ENCODE measurements around the gene HDAC4.

Gene HDAC4

GRCh38 chr2:239244625-239245024 is 156.2 kb downstream of the HDAC4 start:
- H3K9ac ChIP-seq (ENCODE audit: low read depth, low read length) = no peak overlapping the region
- no peaks in the 10 kb centered on the region for H3K9me3 ChIP-seq (ENCODE audit: control insufficient read depth, insufficient read depth, low read length)
- H3K27me3 ChIP-seq (ENCODE audit: control insufficient read depth, insufficient read depth, low read length) = no peaks in the 10 kb centered on the region
- H3K36me3 ChIP-seq (ENCODE audit: control insufficient read depth, insufficient read depth, low read length) = no peaks in the 10 kb centered on the region
- H3K4me3 ChIP-seq (ENCODE audit: low read depth, low read length) = no peak overlapping the region
- peaks cover 4% of the 10 kb centered on the region for H3K4me1 ChIP-seq (ENCODE audit: control insufficient read depth, insufficient read depth, low read length)

DNA sequence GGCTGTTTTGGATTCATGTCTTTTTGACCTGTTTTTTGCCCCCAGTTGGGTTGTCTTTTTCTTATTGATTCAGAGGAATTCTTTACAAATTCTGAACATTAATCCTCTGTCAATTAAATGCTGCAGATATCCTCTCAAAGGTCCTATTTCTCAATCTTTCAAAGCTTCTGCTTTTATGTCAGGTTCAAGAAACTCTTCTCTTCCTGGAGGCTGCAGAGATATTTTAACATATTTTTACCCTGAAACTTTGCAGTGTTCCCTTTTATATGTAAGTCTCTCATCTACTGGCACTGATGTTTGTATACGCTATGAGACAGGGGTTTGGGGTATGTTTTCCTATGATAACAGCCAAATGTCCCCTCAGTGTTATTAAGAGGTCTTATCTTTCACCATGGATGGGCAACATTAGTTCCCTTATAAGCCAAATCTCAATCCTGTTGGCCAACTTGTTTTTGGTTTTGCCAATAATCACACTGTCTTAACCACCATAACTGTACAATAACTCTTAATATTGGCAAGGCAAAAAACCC is 159.3 kb downstream of the HDAC4 start:
- Histone ChIP-seq H3K4me3 (ENCODE audit: low read depth, low read length) (no peak overlapping the region), H3K9me3 (ENCODE audit: control insufficient read depth, insufficient read depth, low read length) (no peaks in the 10 kb centered on the region), H3K4me1 (ENCODE audit: control insufficient read depth, insufficient read depth, low read length) (no peaks in the 10 kb centered on the region)

GRCh38 chr2:239240414-239240881 is 160.4 kb downstream of the HDAC4 start:
- no peaks in the 10 kb centered on the region for H3K27me3 ChIP-seq (ENCODE audit: control insufficient read depth, insufficient read depth, low read length)
- H3K9me3 ChIP-seq (ENCODE audit: control insufficient read depth, insufficient read depth, low read length) = no peaks in the 10 kb centered on the region
- H3K4me1 ChIP-seq (ENCODE audit: control insufficient read depth, insufficient read depth, low read length) = no peaks in the 10 kb centered on the region
- H3K9ac ChIP-seq (ENCODE audit: low read depth, low read length) = no peak overlapping the region
- H3K36me3 ChIP-seq (ENCODE audit: control insufficient read depth, insufficient read depth, low read length) = no peaks in the 10 kb centered on the region
- no peak overlapping the region for H3K4me3 ChIP-seq (ENCODE audit: low read depth, low read length)

More for the DNA sequence above, 159.3 kb downstream of the HDAC4 start:
- no peaks in the 10 kb centered on the region for H3K36me3 ChIP-seq (ENCODE audit: control insufficient read depth, insufficient read depth, low read length)
- H3K27me3 ChIP-seq (ENCODE audit: control insufficient read depth, insufficient read depth, low read length) = no peaks in the 10 kb centered on the region
- no peak overlapping the region for H3K9ac ChIP-seq (ENCODE audit: low read depth, low read length)

- H3K36me3 ChIP-seq (ENCODE audit: control insufficient read depth, insufficient read depth, low read length) = no peaks in the 10 kb centered on the region
- H3K4me1 ChIP-seq (ENCODE audit: control insufficient read depth, insufficient read depth, low read length) = no peaks in the 10 kb centered on the region
- H3K4me3 ChIP-seq (ENCODE audit: low read depth, low read length) = no peak overlapping the region
- no peaks in the 10 kb centered on the region for H3K27me3 ChIP-seq (ENCODE audit: control insufficient read depth, insufficient read depth, low read length)
- H3K9me3 ChIP-seq (ENCODE audit: control insufficient read depth, insufficient read depth, low read length) = no peaks in the 10 kb centered on the region
- H3K9ac ChIP-seq (ENCODE audit: low read depth, low read length) = no peak overlapping the region
Measured at GRCh38 chr2:239239607-239240413, 161.0 kb downstream of the HDAC4 start.

- H3K27me3 ChIP-seq (ENCODE audit: control insufficient read depth, insufficient read depth, low read length) = no peaks in the 10 kb centered on the region
- no peak overlapping the region for H3K9ac ChIP-seq (ENCODE audit: low read depth, low read length)
- no peaks in the 10 kb centered on the region for H3K4me1 ChIP-seq (ENCODE audit: control insufficient read depth, insufficient read depth, low read length)
- no peak overlapping the region for H3K4me3 ChIP-seq (ENCODE audit: low read depth, low read length)
- H3K36me3 ChIP-seq (ENCODE audit: control insufficient read depth, insufficient read depth, low read length) = no peaks in the 10 kb centered on the region
- no peaks in the 10 kb centered on the region for H3K9me3 ChIP-seq (ENCODE audit: control insufficient read depth, insufficient read depth, low read length)
Measured at GRCh38 chr2:239238839-239239606, 161.8 kb downstream of the HDAC4 start.

DNA sequence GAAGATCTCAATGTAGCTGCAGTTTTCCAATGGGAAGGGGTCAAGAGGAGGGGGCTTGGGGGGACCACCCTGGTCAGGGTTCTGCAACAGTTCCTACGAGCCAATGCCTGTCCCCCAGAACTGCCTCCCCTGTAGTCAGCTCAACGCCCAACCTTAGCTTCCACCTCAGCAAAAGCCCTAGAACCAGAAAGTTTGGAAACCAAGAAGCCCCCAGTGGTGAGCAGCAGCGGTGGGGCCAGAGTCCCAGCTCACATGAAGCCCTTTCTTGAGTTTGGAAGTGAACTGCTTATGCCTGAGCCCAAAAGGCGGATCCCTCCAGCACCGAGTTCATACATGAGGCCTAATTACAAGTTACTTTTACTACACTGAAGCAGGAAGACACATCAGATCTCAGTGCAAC is 162.4 kb downstream of the HDAC4 start:
- Histone ChIP-seq H3K9ac (ENCODE audit: low read depth, low read length) (no peak overlapping the region), H3K4me1 (ENCODE audit: control insufficient read depth, insufficient read depth, low read length) (no peaks in the 10 kb centered on the region), H3K9me3 (ENCODE audit: control insufficient read depth, insufficient read depth, low read length) (no peaks in the 10 kb centered on the region), H3K4me3 (ENCODE audit: low read depth, low read length) (no peak overlapping the region), H3K27me3 (ENCODE audit: control insufficient read depth, insufficient read depth, low read length) (no peaks in the 10 kb centered on the region), H3K36me3 (ENCODE audit: control insufficient read depth, insufficient read depth, low read length) (no peaks in the 10 kb centered on the region)

DNA sequence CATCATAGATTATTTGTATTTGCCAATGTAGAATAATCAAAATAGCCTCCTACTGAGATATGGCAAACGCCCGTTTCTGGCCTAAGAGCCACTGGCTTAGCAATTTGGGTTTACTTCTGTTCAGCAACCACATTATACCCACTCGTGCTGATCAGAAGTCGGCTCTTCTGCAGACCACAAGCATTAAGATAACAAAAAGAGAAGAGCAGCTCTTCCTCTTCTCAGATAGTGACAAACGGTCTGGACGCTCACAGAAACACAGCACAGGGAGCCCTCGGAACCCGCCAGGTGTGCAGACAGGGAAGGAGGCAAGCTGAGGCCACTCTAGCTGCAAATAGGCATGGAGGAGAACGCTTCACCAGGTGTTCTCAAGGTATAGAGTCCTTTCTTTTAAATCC is 164.0 kb downstream of the HDAC4 start:
- H3K9me3 ChIP-seq (ENCODE audit: control insufficient read depth, insufficient read depth, low read length) = no peaks in the 10 kb centered on the region
- H3K9ac ChIP-seq (ENCODE audit: low read depth, low read length) = no peak overlapping the region
- no peak overlapping the region for H3K4me3 ChIP-seq (ENCODE audit: low read depth, low read length)
- H3K4me1 ChIP-seq (ENCODE audit: control insufficient read depth, insufficient read depth, low read length) = no peaks in the 10 kb centered on the region
- H3K27me3 ChIP-seq (ENCODE audit: control insufficient read depth, insufficient read depth, low read length) = no peaks in the 10 kb centered on the region
- no peaks in the 10 kb centered on the region for H3K36me3 ChIP-seq (ENCODE audit: control insufficient read depth, insufficient read depth, low read length)

DNA sequence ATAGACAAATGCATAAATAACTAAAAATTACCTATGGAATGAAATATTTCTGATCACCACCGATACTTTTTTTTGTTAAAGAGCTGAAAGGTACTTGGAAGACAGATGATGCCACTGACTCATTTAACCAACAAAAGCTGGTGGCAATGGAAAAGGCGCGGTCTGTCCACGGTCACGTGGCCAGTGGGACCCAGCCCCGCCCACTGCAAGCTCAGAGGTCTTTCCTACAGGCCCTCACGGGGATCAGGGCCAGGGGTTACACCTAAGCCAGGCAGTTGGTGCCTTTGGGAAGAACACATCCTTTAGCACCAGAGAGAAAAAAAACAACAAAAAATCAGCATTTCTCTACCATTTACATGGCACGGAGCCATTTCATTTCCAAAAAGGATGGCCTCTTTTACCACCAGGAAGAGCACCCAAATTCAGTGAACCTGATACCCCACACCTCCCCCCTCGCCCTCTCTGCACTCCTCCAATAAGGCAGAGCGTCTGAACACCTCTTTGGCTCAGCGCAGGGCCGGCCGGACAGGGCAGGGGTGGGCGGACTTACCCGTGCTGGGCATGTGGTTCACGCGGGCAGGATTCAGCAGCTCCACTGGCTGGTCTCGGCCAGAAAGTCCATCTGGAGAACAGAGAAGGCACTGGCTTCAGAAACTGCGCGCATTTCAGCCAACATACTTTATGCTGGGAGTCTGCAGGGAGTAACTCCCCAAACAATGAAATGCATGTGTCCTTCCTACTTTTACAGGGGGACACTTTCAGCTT is 164.6 kb downstream of the HDAC4 start:
- Histone ChIP-seq H3K36me3 (ENCODE audit: control insufficient read depth, insufficient read depth, low read length) (no peaks in the 10 kb centered on the region), H3K4me3 (ENCODE audit: low read depth, low read length) (no peak overlapping the region), H3K27me3 (ENCODE audit: control insufficient read depth, insufficient read depth, low read length) (no peaks in the 10 kb centered on the region), H3K9ac (ENCODE audit: low read depth, low read length) (no peak overlapping the region), H3K4me1 (ENCODE audit: control insufficient read depth, insufficient read depth, low read length) (no peaks in the 10 kb centered on the region), H3K9me3 (ENCODE audit: control insufficient read depth, insufficient read depth, low read length) (no peaks in the 10 kb centered on the region)

DNA sequence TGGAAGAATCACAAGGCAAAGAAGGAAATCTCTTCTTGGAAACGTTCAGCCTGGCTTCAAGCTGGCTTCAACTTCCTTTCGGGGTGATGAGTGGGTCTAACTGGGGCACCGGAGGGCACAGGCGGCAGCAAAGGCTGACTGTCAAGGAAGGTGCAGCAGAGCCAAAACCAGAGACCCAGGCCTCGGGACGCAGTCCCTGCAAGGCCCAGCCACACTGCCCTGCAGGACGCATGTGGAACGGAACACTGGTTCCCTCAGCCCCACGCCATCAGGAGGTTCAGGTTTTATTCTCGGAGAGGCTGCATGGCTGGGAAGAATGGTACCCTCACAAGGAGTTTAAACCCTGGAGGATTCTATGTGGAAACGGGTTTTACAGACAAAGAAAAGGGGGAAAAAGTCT is 165.5 kb downstream of the HDAC4 start:
- Histone ChIP-seq H3K4me3 (ENCODE audit: low read depth, low read length) (no peak overlapping the region), H3K9me3 (ENCODE audit: control insufficient read depth, insufficient read depth, low read length) (no peaks in the 10 kb centered on the region), H3K36me3 (ENCODE audit: control insufficient read depth, insufficient read depth, low read length) (no peaks in the 10 kb centered on the region), H3K9ac (ENCODE audit: low read depth, low read length) (no peak overlapping the region), H3K27me3 (ENCODE audit: control insufficient read depth, insufficient read depth, low read length) (no peaks in the 10 kb centered on the region), H3K4me1 (ENCODE audit: control insufficient read depth, insufficient read depth, low read length) (no peaks in the 10 kb centered on the region)

DNA sequence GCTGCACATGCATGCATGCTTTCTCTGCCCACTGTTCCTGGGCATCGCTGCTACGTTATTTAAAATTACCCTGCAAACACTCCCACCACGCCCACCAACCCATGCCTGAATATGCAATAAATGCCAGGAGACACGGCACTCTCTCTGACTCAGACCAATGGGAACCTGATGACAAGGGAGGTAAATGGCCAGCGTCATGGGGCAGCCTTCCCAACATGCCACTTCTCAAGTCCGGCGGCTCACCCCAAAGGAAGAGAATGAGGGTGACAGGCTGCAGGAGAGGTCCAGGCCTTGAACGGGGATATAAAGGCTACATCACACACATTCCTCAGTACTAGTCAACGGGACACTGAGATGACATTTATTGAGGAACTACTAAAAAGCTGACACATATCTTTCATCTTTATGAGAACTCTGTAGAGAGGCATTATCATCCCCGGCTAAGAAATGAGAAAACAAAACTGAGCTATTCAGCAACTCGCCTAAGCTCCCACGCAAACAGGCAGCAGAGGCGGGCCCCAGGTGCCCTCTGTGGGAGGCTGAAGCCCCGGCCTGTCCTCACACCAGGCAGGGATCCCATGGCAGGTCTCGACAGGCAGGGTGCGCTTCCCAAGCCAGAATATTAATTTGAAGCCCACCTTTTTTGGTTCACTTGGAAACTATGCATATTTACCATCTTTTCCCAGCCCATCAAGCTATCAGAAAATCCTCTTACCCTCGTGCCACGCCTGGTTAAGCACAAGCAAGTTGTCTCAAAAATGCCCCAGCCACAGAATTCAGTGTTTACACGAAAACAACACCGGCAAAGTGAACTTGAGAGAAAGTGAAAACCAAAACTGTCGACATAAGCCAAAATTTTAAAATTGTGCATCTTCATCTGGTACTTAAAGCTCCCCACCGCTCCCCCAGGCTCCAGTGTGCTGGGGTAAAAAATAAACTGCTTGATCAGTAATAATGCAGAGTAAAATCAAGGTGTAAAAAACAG is 166.3 kb downstream of the HDAC4 start:
- Histone ChIP-seq H3K9ac (ENCODE audit: low read depth, low read length) (no peak overlapping the region), H3K9me3 (ENCODE audit: control insufficient read depth, insufficient read depth, low read length) (no peaks in the 10 kb centered on the region), H3K36me3 (ENCODE audit: control insufficient read depth, insufficient read depth, low read length) (no peaks in the 10 kb centered on the region), H3K27me3 (ENCODE audit: control insufficient read depth, insufficient read depth, low read length) (no peaks in the 10 kb centered on the region), H3K4me3 (ENCODE audit: low read depth, low read length) (no peak overlapping the region), H3K4me1 (ENCODE audit: control insufficient read depth, insufficient read depth, low read length) (no peaks in the 10 kb centered on the region)

Data from iPS-15b (cell line).